Adrenal gland (tissue), 12 donors: ENCODE data around the gene RNU6-9. TPM values are rescaled to one million over a fixed set of nuclear protein-coding genes. Genes with fewer than 3 reads are reported as not detected.

Experiments used
- DNase-seq, 7 donors: peaks; one replicate each; pipeline ENCODE4 v3.0.0-alpha.2; 2019 to 2020
- H3K27ac ChIP-seq, 5 donors: fragments of 200-600 bp; sonication (generic) in 4 of 5; 1 replicate in 3 of 5; 2 replicates in 2 of 5; pipeline versions ENCODE4 v1.5.1 to v1.8.0; 2016 to 2020; ENCODE audit warnings: mild to moderate bottlenecking in 1 of 5
- H3K27me3 ChIP-seq: fragments of 200-600 bp; 2 replicates; pipeline ENCODE4 v1.8.0; 2021
- H3K36me3 ChIP-seq, 2 donors: fragments of 200-600 bp; replicated peaks in 1 of 2; 1 replicate in 1 of 2; 2 replicates in 1 of 2; pipeline versions ENCODE4 v1.5.1 to v1.8.0; 2018 to 2022
- H3K4me1 ChIP-seq, 2 donors: fragments of 200-600 bp; replicated peaks in 1 of 2; 1 replicate in 1 of 2; 2 replicates in 1 of 2; pipeline versions ENCODE4 v1.5.1 to v1.8.0; 2018 to 2021
- H3K4me3 ChIP-seq, 4 donors: fragments of 200-600 bp; sonication (generic) in 3 of 4; one replicate each; pipeline ENCODE4 v1.5.1; 2016 to 2018
- H3K9me3 ChIP-seq, 3 donors: fragments of 200-600 bp; sonication (generic) in 1 of 3; replicated peaks in 1 of 3; 1 replicate in 2 of 3; 2 replicates in 1 of 3; pipeline versions ENCODE4 v1.5.1 to v1.8.0; 2016 to 2021
- POLR2A ChIP-seq, 2 donors: fragments of 450-650 bp; IDR thresholded peaks; one replicate each; pipeline ENCODE4 v1.6.1; 2017; ENCODE audit warnings: antibody characterized with exemption in 2 of 2, mild to moderate bottlenecking in 2 of 2, moderate library complexity in 1 of 2
- WGBS, 4 donors: extraction: QIAGEN DNeasy Blood & Tissue Kit in 2 of 4; methylation state at CpG; one replicate each; pipeline versions ENCODE4 v1.1.5 to v1.1.7; 2013 to 2017; 5-methylcytosine and 5-hydroxymethylcytosine counted together
- intact Hi-C, 2 donors: fragments of 100-400 bp; cut with DNase I; formaldehyde crosslinking; loops; one replicate each; pipeline versions ENCODE4 v1.14.1 to v1.15.0; 2022 to 2023
- polyA plus RNA-seq, 3 donors: library from polyadenylated mRNA; stranded (reverse); fragments of 200-250 nt in 2 of 3; fragments of 350-450 nt in 1 of 3; fragmentation: Illumina TruSeq in 1 of 3; extraction: RNeasy Lipid Tissue Mini Kit (QIAGEN cat#74804) in 1 of 3; gene quantifications; one replicate each; pipeline ENCODE4 v1.2.3, GENCODE V29; 2013 to 2014
- total RNA-seq, 9 donors: library from RNA; depleted of rRNA in 4 of 9; stranded (reverse); fragments of >200 nt in 4 of 9; fragments of 120-200 nt in 1 of 9; fragmentation: NEBNext Ultra II Directional in 1 of 9; extraction: Animal tissue kit (Norgen Biotek cat#: 25700) in 1 of 9; gene quantifications; one replicate each; pipeline versions ENCODE4 v1.1.0 to v1.2.4, GENCODE V29; 2013 to 2023
- TF ChIP-seq, protein P1 (sequence below), 6 experiments: fragments of 450-650 bp in 4 of 6; fragments of 200-600 bp in 2 of 6; sonication (generic) in 1 of 6; IDR thresholded peaks; 1 replicate in 5 of 6; 2 replicates in 1 of 6; pipeline versions ENCODE4 v1.5.1 to v1.8.0; 2016 to 2021; ENCODE audit warnings: antibody characterized with exemption in 6 of 6, mild to moderate bottlenecking in 2 of 6, moderate library complexity in 1 of 6
- donor health status: healthy with polysubstance abuse.
- donor health status: Bipolar disorder and iron deficiency.
- donor health status: DM: yes; HTN: yes; CAD: no.
- donor health status: DM: no; HTN: no; CAD: no.
- donor health status: DM: no; HTN: no; CAD: no.
- donor health status: DM: yes; HTN: yes; CAD: no.

RNU6-9 gene
- total and polyA plus RNA-seq, 12 donors = not detected

DNA sequence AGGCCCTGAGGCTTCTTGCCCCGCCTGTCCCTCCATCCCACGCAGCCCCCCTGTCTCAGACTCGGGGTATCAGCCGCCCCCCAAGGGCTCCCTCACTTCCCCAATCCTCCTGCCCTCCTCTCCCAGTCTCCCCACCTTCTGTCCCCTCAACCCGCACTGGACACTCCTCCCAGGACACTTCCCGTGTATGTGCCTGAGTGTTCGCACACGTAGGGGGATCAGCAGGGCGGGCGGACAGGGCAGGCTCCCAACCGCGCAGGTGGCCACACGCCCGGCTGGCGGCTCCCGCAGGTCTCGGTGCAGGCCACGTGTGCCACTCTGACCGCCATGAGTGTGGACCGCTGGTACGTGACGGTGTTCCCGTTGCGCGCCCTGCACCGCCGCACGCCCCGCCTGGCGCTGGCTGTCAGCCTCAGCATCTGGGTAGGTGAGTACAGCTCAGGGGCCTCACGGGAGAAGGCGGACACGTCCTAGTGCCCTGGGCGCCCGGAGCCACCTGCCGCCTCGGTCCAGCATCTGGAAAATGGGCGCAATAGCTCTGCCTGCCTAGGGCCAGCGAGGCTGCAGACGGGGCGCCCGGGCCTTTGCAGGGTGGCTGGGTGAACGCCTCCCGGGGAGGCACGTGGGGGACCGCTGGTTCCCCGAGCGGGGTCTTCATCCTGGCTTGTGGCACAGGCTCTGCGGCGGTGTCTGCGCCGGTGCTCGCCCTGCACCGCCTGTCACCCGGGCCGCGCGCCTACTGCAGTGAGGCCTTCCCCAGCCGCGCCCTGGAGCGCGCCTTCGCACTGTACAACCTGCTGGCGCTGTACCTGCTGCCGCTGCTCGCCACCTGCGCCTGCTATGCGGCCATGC is 26.1 kb downstream of the RNU6-9 start:
- 23 to 33% (median 25%) methylated on average over 4 to 68 of the region's 68 CpGs for WGBS, 4 donors
- Histone ChIP-seq H3K27ac (no peak overlapping the region), H3K4me1 (peaks cover 6 to 26% of the 10 kb centered on the region in 2 donors), H3K9me3 (no peaks in the 10 kb centered on the region), H3K27me3 (peaks cover 42% of the 10 kb centered on the region), H3K36me3 (no peaks in the 10 kb centered on the region), H3K4me3 (peak overlapping the region in 1 of 4 donors; percentile 38)
- intact Hi-C loops = loop anchor here (2.0 to 5.0 kb wide), 5 partner anchors 53 to 147 kb away; partner anchors contain the start of gene WDR18 (in 1 of the 2)
- TF ChIP-seq, protein P1, sequence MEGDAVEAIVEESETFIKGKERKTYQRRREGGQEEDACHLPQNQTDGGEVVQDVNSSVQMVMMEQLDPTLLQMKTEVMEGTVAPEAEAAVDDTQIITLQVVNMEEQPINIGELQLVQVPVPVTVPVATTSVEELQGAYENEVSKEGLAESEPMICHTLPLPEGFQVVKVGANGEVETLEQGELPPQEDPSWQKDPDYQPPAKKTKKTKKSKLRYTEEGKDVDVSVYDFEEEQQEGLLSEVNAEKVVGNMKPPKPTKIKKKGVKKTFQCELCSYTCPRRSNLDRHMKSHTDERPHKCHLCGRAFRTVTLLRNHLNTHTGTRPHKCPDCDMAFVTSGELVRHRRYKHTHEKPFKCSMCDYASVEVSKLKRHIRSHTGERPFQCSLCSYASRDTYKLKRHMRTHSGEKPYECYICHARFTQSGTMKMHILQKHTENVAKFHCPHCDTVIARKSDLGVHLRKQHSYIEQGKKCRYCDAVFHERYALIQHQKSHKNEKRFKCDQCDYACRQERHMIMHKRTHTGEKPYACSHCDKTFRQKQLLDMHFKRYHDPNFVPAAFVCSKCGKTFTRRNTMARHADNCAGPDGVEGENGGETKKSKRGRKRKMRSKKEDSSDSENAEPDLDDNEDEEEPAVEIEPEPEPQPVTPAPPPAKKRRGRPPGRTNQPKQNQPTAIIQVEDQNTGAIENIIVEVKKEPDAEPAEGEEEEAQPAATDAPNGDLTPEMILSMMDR (IDR thresholded peaks at IDR 0.05) = no peak
- TF ChIP-seq POLR2A (IDR thresholded peaks at IDR 0.05) = no peak
- peak in 1 of 7 donors; percentile 25 for DNase-seq

DNA sequence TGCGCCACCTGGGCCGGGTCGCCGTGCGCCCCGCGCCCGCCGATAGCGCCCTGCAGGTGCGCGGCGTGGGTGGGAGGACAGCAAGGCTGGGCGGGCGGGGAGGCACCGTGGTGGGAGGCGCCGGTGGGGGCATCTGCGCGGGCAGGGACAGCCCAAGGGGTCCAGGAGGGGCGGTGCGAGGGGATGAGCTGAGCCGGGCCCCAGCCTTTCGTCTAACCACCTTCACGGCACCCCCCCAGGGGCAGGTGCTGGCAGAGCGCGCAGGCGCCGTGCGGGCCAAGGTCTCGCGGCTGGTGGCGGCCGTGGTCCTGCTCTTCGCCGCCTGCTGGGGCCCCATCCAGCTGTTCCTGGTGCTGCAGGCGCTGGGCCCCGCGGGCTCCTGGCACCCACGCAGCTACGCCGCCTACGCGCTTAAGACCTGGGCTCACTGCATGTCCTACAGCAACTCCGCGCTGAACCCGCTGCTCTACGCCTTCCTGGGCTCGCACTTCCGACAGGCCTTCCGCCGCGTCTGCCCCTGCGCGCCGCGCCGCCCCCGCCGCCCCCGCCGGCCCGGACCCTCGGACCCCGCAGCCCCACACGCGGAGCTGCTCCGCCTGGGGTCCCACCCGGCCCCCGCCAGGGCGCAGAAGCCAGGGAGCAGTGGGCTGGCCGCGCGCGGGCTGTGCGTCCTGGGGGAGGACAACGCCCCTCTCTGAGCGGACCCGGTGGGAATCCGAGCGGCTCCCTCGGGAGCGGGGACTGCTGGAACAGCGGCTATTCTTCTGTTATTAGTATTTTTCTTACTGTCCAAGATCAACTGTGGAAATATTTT is 27.0 kb downstream of the RNU6-9 start:
- no peak for TF ChIP-seq POLR2A (IDR thresholded peaks at IDR 0.05)
- TF ChIP-seq, protein P1 (IDR thresholded peaks at IDR 0.05) = no peak

DNA sequence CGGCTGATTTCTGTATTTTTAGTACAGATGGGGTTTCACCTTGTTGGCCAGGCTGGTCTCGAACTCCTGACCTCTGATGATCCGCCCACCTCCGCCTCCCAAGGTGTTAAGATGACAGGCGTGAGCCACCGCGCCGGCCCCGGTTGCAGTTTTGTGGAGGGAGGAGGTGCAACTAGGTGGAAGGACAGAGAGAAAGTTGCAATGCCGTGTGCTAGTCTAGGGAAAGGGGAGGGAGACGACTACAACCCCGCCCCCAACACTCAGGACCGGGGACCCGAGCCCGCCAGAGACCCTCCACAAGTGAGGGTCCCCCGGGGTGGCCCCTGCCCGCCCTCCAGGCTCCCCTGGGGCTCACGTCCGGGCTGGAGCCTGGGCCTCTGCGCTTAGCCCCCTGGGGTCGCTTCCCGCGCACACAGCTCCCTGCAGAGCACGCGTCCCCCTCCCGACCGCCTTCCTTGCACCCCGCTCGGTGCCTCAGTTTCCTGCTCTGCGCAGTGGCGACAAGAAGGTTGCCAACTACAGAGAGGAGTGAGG is 31.3 kb downstream of the RNU6-9 start:
- intact Hi-C loops = loop anchor here in 1 of 2 donors (5.0 kb wide), 1 partner anchor 58 kb away; the partner anchor contains the start of gene WDR18
- Histone ChIP-seq H3K4me1 (peaks cover 13% of the 10 kb centered on the region in 2 donors), H3K27ac (peak overlapping the region in 1 of 5 donors; percentile 80), H3K9me3 (no peaks in the 10 kb centered on the region), H3K36me3 (no peaks in the 10 kb centered on the region), H3K27me3 (peaks cover 17% of the 10 kb centered on the region), H3K4me3 (peak overlapping the region in 2 of 4 donors; percentile 71 to 73)
- TF ChIP-seq POLR2A (IDR thresholded peaks at IDR 0.05) = no peak
- TF ChIP-seq, protein P1 (IDR thresholded peaks at IDR 0.05) = no peak
- no peak for DNase-seq
- WGBS, 4 donors = 12 to 22% (median 16%) methylated on average over 14 to 31 of the region's 31 CpGs

More for the DNA sequence above, 27.0 kb downstream of the RNU6-9 start:
- Histone ChIP-seq H3K4me3 (peak overlapping the region in 1 of 4 donors; percentile 38), H3K27ac (no peak overlapping the region), H3K4me1 (peaks cover 13 to 31% of the 10 kb centered on the region in 2 donors), H3K9me3 (no peaks in the 10 kb centered on the region), H3K27me3 (peaks cover 42% of the 10 kb centered on the region), H3K36me3 (no peaks in the 10 kb centered on the region)
- 4 to 13% (median 6%) methylated on average over 8 to 83 of the region's 84 CpGs for WGBS, 4 donors
- DNase-seq = peak in 1 of 7 donors; percentile 33
- intact Hi-C loops = loop anchor here (2.0 to 5.0 kb wide), 3 partner anchors 53 to 147 kb away; partner anchors contain the start of gene WDR18 (in 1 of the 2)
